HG03565 (cell line): Measurements from ENCODE around the gene OGFOD2.
A peak's percentile ranks its signal among the peaks of the same experiment; 100 is the strongest.

Source experiments
- ATAC-seq: cut with Tn5 transposase; IDR thresholded peaks from one replicate; pipeline ENCODE4 v1.9.1; 2021; ENCODE audit warnings: mild to moderate bottlenecking, moderate library complexity; ENCODE audit not compliant: unreplicated experiment

OGFOD2 gene

DNA sequence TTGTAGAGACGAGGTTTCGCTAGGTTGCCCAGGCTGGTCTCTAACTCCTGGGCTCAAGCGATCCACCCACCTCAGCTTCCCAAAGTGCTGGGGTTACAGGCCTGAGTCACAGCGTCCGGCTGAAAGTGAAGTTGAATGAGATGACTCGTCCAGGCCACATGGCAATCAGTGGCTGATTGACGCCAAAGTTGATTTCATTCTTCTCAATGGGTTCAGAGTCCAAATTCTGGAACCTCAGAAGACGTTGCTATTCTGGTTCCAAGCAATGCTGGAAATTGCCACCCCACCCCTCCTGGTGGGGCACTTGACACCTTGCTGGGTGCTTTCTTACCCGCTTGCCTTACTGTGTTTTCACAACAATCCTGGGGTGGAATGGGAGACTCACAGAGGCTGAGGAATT lies 23.6 kb upstream of the OGFOD2 start:
- no peak for ATAC-seq

DNA sequence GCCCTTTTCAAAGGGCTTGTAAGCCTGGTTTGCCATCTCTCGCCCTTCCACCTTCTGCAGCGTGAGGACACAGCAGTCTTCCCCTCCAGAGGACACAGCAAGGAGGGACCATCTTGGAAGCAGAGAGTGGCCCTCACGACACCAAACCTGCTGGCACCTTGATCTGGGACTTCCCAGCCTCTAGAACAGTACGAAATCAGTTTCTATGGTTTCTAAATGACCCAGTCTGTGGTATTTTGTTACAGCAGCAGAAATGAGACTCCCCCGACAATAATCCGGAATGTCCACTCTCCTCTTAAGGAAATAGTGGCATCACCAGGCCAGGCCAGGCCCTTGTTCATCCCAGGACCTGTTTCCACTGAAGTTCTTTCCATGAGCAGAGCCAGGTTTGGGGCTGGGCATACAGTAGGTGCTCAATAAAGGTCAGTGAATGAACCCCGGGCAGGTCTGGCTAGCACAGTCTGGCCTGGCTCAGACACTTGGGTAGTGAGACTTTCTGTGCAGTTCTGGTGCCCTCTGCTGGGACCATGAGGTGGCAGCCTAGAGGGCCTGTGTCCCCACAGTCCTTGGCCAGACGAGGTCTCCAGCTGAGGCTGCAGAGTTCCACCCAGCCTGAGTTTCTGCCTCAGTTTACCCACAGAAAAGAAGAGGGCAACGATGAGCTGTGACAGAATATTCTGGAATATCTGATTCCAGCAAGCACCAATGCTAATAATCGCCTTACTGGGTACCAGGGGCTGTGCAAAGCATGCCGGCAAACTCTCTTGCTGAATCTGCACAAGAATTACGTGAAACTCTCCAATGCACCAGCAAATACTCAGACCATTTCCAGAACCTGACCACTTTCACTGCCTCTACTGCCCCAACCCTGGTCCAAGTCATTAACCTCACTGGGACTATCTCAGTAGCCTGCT lies 22.8 kb upstream of the OGFOD2 start:
- peak; percentile 41 for ATAC-seq

DNA sequence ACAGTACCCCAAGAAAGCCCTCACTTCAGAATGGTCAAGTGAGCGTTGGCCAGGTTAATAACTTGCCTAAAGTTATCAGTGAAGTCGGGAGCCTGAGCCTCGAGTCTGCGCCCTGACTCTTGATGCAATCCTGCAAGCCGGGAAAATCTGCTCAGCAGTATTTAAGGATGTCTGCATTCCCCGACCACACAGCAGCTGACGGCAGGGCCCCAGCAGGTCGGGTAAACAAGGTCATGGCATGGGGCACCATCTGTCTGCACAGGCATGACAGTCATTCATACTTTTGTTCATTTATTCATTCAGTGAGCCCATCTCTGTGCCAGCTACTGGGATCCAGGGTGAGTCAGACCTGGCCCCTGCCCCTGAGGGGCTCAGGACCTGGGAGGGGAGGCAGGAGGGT lies 19.9 kb upstream of the OGFOD2 start:
- ATAC-seq = no peak

DNA sequence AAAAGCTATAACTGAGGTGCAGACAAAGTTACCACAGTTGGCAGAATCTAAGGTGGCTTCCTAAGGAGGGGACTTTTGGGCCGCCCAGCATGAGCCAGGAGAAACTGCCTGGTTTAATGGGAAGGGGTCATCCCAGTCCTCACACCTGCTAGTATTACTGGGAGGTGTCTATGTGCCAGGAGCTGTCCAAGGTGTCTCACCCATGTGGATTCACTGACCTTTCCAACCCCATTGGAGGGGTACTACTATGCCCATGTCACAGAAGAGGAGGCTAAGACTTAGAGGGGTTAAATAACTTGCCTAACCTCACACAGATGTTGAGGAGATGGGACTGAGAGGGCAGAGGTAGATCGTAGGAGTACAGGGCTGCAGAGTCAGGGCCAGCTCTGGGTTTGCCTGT lies 19.0 kb upstream of the OGFOD2 start:
- no peak for ATAC-seq

DNA sequence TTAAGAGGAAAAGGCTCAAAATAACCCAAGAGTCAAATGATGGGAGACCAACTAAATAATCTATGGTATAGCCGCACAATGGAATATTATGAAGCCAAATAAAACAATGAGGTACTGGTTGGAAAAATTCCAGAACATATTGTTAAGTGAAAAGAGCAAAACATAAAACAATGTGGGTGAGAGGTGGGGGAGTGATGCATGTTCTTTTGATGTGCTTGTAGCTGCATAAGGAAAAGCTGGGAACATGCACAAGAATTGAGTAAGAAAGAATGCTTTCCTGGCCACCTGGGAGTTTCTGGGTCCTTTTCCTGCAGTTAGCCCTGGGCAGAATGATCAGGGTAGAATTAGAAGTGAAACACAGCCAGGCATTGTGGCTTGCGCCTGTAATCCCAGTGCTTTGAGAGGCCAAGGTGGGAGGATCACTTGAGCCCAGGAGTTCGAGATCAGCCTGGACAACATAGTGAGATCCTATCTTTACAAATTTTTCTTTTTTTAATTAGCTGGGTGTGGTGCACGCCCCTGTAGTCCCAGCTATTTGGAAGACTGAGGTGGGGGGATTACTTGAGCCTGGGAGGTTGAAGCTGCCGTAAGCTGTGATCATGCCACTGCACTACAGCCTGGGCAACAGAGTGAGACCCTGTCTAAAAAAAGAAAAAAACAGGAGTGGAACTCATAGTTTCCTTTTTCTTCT lies 16.7 kb upstream of the OGFOD2 start:
- no peak for ATAC-seq

DNA sequence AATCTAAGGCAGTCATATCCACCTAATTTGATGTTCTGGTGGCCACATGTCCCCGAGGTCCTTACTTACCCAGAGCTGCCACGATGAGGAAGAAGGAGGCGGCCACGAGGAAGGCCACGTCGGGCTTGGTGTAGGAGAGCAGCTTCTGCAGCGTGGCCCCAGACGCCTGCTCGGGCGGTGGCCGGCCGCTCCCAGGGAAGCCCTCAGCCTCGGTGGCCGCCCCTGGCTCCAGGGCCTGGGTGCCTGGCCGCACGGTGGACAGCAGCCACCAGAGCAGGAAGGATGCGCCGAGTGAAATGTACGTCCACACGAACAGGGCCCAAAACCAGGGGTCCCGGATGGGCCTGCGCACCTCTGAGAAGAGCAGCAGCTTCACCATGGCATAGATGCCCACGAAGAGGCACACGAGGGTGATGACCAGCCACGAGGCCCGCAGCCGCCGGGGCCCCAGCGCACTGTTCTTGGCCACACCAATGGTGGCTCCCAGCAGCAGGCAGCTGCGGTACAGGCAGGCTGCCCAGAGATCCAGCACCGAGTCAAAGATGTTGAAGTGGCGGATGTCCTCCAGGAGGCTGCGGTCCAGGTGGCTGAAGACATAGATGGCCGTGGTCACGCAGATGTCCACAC lies 15.4 kb upstream of the OGFOD2 start:
- ATAC-seq = no peak

DNA sequence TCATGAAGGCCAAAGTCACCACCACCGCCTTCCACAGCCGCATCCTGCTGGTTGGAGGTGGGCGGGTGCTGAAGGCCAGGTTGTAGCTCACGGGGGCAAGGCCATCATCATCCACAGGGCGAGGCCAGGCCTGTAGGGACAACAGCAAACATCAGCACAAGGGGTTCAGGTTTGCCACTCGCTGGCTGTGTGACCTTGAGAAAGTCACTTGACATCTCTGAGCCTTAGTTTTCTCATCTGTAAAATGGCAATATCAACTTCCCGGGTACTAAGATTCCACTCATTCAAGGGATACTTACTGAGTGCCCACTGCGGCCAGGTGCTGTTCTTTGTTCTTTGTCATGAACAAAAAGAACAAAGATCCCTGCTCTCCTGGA lies 14.9 kb upstream of the OGFOD2 start:
- no peak for ATAC-seq

DNA sequence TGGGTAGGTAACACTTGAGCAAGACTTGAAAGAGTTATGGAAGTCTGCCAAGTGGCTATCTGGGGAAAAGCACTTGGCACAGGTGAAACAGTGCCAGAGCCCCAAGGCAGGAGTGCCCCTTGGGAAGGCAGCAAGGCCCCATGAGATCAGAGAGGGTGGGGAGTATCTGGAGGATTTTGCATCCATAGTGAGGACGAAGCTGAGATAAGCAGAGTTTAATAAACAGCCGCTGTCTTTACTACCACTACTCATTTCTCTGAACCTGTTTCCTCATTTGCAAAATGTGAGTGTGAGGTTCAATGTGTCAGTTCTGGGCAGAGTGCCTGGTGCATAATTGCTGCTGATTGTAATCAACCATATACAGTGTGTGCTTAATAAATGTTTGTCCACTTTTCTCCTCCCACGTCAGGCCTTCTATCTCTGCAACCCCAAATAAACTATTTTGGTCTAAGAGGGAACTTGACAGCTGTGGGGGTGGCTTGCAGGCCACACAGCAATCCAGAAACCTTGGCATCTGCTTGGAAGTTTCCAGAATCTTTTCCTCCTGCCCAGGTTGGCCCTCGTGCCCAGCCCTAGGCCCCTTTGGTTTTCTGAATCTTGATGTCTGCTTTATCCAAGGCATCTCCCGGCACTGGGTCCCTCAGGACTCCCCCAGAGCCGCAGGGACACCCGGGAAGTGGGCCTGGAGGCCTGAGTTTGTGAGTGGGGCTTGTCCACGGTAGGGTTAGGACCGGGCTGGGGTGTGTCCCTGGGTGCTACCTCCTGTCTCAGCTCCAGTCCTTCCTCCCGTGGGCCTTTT lies 13.3 kb upstream of the OGFOD2 start:
- no peak for ATAC-seq

DNA sequence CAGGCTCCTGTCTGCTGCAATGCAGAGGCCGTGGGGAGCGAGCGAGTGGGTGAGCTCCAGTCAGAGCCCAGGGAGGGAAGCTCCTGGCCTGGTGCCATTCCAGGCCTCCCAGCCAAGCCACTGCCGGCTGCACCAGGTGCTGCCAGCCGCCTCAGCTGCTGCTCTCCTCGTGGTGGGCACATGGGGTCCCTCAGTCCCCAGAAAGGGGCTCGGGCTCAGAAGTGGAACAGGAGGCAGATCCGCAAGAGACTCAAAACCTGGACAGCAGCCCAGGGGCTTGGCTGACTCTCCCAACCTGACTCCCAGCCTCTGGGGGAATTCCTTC lies 11.1 kb upstream of the OGFOD2 start:
- no peak for ATAC-seq

DNA sequence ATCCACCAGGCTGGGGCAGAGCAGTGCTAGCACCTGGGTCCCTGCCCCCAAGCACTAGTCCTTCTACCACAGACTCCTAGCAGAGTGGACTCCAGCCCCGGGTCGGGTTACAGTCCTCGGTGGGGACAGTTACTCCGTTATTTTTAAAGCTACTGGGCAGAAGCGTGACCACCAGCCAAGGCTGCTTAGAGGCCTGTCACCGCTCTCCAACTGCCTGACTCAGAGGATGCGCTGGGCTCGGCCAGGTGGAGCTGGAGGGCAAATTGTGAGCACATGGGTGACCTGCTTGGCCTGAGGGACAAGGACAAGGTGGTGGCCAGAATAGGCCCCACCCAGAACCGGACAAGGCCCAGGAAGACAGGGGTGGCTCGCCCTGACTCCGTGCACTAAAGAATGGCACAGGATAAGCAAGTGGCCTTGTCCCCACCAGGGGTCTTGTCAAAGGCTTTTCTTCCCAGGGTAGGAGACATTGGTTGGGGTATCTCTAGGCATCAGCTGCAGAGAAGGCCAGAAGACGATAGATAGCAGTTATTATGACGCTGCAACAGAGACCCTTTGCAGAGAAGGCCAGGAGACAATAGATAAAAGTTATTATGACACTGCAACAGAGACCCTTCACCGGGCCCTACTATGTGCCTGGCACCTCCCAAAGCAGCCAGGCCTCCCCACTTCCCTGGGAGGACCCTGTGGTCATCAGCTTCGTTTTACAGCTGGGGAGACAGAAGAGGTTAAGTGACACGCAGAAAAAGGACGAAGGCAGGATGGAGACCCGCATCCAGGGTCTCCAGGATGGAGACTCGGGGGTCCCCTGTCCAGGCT lies 10.4 kb upstream of the OGFOD2 start:
- ATAC-seq = no peak

DNA sequence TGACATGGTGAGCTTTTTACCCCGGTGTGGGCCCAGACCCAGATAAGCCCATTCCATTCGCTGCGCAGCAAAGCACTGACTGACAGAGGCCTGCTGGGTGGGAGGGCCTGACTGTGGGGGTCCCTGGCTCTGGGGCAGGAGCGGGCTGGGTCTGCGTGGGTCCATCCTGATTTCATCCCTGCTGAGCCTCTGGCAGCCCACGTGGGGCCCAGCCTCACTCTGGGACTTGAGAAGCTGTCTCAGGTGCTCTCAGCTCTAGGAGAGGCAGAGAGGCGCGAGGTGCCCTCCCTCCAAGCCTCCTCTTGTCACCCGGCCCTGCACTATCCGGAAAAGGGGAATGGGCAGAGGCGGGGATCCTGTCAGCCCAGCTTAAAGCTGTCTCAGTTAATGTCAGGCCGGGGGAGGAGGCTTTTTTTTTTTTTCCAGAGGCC lies 9.7 kb upstream of the OGFOD2 start:
- ATAC-seq = no peak

DNA sequence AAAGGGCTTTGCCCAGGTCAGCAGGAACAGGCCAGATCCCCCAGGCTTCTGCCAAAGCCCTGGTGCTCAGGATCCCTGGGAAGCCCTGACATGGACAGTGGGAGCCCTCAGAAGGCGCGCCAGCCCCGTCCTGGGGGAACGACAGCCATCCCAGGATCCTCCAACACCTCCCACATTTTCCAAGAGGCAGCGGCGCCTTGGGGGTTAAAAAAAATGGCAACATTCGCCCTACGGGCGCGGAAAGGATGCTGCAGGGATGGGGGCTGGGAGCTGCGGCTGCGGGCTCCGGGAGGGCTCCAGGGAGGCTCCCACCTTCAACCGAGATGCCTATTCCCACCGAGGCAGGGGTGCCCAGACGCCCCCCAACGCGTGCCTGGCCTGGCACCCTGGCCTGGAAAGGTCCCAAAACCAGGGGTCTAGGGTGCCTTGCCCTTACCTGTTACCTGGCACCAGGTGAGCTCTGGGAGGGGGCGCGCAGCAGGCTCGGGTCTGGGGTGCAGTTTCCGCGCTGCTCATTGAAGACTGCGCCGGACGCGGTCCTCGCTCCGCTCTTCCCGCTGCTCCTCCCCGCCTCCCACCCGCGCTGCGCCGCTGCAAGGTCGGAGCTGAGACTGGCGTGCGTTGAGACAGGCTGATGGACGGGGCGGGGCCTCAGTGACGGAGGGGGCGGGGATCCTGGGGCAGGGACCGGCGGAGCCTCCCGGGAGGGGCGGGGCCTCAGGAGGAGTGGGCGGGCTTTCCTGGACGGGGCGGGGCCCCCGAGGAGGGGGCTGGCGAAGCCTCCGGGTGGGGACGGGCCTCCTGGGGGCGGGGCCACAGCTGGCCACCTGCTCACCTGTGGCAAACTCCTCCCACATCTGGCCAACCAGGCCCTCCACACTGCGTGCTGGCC lies 8.9 kb upstream of the OGFOD2 start, which contains the start of gene ABCB9:
TSS of gene ABCB9 (minus strand) at position 613 of the 892 bp plus-strand sequence. CDS start 6,228 bp downstream, outside the sequence.
- ATAC-seq = peak; percentile 67

DNA sequence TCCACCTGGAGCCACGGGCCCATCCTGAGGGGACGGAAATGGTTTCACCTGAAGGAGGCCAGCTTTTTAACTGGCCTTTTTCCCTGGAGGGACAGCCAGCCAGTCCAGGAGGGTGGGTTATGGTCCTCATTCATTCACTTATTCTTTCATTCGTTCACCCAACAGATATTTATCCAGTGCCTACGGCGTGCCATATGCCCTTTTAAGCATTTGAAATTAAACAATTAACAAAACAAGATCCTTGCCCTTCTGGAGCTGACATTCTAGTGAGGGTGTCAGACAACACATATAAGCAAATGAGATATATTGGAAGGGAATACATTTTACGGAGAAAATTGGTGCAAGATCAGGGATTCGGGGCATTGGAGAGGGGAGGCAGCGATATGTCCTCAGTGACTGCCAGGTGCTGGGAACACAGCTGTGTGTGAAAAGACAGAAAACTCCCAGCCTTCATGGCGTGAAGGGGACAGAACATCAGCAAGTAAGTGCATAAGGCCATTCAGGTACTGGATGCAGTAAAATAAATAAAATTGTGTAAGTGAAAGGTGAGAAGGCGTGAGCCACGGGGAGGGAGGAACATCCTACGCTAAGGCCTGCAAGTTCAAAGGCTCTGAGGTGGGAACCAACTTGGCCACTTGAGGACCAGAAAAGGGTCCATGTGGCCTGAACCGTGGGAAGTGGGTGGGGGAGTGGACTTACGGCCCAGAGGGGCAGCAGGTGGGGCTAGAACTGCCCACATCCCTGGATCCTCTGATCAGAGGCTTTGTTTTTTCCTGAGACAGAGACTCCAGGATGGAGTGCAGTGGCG lies 8.1 kb upstream of the OGFOD2 start:
- ATAC-seq = no peak

DNA sequence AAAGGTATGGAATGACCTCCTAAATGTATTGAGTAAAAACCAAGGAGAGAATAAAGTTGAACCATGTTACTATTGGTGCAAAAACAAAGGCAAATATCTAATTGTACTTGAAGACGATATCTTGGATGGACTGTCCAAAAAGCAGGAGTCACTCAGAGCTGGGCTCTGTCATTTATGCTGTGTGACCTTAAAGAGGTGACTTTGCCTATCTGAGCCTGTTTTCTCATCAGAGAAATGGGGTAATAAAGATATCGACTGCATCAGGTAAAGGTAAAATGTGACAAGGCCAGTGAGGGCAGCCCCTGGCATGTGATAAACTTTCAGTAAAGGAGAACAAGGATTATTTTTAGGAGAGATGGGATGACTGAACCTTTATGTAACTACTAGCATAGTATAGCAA lies 6.9 kb upstream of the OGFOD2 start:
- no peak for ATAC-seq

DNA sequence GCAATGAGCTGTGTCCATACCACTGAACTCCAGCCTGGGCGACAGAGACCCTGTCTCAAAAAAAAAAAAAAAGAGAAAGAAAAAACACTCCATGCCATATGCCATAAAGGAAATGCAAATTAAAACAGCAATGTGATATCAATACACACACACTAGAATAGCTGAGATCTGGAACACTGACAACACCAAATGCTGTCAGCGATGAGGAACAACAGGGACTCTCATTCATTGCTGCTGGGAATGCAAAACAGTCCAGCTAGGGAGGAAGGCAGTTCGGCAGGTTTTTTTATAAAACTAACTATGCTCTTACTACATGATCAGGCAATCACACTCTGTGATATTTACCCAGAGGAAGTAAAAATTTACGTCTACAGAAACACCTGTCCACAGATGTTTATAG lies 5.4 kb upstream of the OGFOD2 start:
- no peak for ATAC-seq

DNA sequence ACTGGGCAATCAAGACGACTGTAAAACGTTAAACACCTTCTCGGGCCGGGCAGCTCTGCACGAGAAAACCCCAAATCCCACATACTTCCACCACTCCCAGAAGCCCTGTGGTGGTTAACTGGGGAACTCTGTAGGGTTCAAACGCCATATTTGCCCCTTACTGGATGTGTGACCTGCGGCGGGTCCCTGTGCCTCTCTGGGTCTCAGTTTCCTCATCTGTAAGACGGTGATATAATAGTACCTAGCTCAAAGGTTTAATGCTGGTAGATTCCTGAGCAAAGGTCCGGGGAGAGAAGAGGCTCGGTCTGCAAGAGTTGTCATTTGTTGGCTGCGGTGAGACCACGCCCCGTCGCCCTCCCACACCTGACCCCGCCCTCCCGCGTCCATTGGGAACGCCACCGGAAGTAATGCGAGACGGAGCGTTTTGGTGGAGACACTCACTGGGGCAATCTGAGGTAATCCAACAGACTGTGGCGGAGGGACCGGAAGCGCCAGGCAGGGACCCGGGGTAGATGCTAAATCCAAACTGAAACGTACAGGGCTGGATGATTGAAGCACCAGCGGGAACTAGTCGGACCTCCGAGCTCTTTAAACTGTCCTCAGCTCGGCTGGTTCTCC lies 661 bp upstream of the OGFOD2 start:
- ATAC-seq = peak; percentile 59

DNA sequence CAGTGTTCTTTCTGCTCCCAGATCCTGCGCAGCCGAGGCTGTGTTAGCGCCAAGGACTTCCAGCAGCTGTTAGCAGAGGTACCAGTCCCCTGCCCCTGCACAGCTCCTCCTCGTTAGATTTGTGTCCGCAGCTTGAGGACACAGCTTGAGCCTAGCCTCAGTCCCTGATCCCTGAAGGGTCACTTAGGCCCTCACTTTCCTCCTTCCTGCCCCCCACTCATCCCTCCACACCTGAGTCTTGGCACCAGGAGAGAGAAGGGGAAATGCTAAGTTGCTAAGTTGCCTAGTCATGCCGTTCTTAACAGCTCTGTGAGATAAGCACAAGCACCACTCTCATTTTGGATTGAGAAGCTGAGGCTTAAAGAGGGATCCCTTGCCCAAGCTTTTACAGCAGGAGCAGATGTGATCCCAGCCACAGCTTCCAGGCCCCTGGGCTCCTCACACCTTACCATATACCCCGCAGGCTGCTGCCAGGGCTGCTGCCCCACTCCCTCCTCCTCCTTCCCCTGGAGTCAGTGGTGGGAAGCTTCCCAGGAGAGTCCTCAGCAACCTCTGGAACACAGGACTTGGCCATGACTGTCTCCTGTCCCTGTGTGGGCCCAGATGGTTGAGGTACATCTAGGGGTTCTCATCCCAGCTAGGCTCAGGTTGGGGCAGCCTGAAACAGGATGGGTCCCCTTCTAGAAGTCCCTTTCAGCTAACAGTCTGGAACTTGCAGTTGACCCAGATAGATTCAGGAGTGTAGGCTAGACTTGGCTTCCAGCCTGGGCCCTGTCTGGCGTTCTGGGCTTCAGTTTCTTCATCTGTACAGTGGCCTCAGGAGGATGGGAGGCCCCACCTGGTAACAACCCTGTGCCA lies 975 bp downstream of the OGFOD2 start:
- no peak for ATAC-seq
